ENCODE results near the gene LRRC72.

LRRC72 gene

GRCh38 chr7:16586081-16586874 is 59.7 kb downstream of the LRRC72 start:
- no peak for DNase-seq (ENCODE audit: low read depth)
- no peak overlapping the region for H3K4me3 ChIP-seq (ENCODE audit: control insufficient read depth, low read depth, low read length)
- no peak for TF ChIP-seq CTCF (IDR thresholded peaks at IDR 0.05; ENCODE audit: control insufficient read depth, insufficient read depth, low read depth, low read length, missing control alignments)

- no peak overlapping the region for H3K4me3 ChIP-seq (ENCODE audit: control insufficient read depth, low read depth, low read length)
- TF ChIP-seq CTCF (IDR thresholded peaks at IDR 0.05; ENCODE audit: control insufficient read depth, insufficient read depth, low read depth, low read length, missing control alignments) = no peak
These were observed 60.5 kb downstream of the LRRC72 start for GRCh38 chr7:16587129-16587528.

GRCh38 chr7:16587790-16588189 is 61.2 kb downstream of the LRRC72 start:
- no peak for DNase-seq (ENCODE audit: low read depth)
- no peak for TF ChIP-seq CTCF (IDR thresholded peaks at IDR 0.05; ENCODE audit: control insufficient read depth, insufficient read depth, low read depth, low read length, missing control alignments)
- no peak overlapping the region for H3K4me3 ChIP-seq (ENCODE audit: control insufficient read depth, low read depth, low read length)

More at GRCh38 chr7:16587129-16587528, 60.5 kb downstream of the LRRC72 start:
- DNase-seq (ENCODE audit: low read depth) = no peak

- no peak for DNase-seq (ENCODE audit: low read depth)
- H3K4me3 ChIP-seq (ENCODE audit: control insufficient read depth, low read depth, low read length) = no peak overlapping the region
- no peak for TF ChIP-seq CTCF (IDR thresholded peaks at IDR 0.05; ENCODE audit: control insufficient read depth, insufficient read depth, low read depth, low read length, missing control alignments)
These were observed 63.3 kb downstream of the LRRC72 start for GRCh38 chr7:16589881-16590280.

GRCh38 chr7:16590424-16590823 is 63.8 kb downstream of the LRRC72 start:
- no peak overlapping the region for H3K4me3 ChIP-seq (ENCODE audit: control insufficient read depth, low read depth, low read length)
- no peak for TF ChIP-seq CTCF (IDR thresholded peaks at IDR 0.05; ENCODE audit: control insufficient read depth, insufficient read depth, low read depth, low read length, missing control alignments)
- no peak for DNase-seq (ENCODE audit: low read depth)

- no peak for TF ChIP-seq CTCF (IDR thresholded peaks at IDR 0.05; ENCODE audit: control insufficient read depth, insufficient read depth, low read depth, low read length, missing control alignments)
- no peak overlapping the region for H3K4me3 ChIP-seq (ENCODE audit: control insufficient read depth, low read depth, low read length)
- DNase-seq (ENCODE audit: low read depth) = no peak
These were observed 65.8 kb downstream of the LRRC72 start for GRCh38 chr7:16592395-16592794.
